GM19193 (cell line): ENCODE results near the gene MPPE1.

Experiments used
- POLR2A ChIP-seq: IDR thresholded peaks from 4 replicates; pipeline ENCODE4 v1.6.1; 2011; ENCODE audit not compliant: insufficient read depth, insufficient read length; ENCODE audit errors: extremely low read depth

Gene MPPE1

DNA sequence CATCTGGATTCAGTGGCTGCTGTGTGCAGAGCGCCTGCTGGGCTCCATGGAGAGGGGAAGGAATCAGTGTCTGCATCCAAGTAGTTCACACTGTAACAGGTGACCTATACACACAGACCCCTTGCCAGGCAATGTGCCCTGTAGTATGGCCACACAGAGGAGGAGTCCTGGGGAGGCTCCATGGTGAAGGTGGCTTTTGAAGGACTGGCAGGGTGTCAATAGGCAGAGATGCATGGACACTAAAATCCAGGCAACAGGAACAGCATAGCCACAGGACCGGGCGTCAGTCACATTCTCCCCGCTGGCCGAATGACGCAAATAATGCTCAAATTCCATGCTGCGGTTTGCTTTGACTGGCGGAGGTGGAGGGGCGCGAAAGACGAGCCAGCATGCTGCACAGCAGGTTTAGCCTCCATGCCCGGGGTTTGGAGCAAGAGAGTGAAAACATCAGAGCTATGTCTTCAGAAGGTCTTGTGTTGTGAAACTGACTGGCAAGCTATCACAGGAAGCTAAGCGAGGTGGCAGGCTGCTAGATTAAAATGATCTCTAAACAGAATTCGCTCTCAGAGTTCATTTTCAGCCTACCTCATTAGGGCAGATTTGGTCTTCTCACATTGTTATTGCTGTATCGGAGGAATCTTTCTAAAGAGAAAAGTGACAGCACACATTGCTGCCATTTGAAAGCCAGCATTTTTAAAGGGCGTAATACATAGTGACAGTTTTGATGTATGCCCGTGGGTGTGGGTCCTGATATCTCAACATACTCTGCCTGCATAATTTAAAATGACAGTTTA lies 58.1 kb downstream of the MPPE1 start:
- TF ChIP-seq POLR2A: no peak

DNA sequence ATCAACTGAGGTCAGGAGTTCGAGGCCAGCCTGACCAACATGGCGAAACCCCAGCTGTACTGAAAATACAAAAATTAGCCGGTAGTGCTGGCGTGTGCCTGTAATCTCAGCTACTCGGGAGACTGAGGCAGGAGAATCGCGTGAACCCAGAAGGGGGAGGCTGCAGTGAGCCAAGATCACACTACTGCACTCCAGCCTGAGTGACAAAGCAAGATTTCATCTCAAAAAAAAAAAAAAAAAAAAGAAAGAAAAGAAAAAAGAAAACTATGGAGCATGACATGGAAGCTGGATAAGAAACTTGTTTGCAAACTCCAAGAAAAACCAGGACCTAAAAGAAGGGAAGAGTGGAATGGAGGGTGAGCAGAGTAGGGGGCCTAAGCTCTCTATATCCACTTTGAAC lies 58.8 kb downstream of the MPPE1 start:
- TF ChIP-seq POLR2A: no peak

DNA sequence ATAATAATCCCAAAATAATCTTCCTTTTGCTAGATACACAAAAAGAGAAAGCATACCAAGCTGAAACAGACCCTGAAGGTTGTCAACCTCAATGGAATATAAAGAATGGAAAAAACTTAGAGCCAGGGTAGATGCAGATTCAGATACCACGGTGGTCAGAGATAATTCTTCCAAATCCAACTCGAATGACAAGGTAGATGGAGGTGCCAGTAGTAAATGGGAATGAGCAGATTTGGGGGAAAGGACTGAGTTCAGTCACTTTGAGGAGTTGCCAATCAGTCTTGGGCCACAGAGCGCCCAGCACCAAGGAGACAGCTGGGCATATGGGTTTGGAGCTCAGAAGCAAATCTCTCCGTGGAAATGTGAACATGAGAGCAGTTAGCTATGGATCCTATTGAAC lies 60.3 kb downstream of the MPPE1 start:
- TF ChIP-seq POLR2A: no peak

DNA sequence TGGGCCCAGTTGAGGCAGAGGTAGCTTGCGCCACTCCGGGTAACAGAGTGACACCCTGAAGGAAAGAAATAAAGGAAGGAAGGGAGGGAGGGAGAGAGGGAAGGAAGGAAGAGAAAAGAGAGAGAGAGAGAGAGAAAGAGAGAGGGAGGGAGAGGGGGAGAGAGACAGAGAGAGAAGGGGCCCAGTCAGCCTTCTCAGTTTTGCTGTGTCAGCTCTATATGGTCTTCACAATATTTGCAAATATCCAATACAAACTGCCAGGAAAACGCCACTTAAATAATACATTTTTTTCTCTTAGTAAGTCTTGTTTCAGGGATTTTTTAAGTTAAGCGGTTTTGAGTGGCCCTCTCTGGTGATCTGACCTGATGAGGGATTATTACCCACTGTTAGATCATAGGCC lies 62.5 kb downstream of the MPPE1 start:
- TF ChIP-seq POLR2A: no peak

DNA sequence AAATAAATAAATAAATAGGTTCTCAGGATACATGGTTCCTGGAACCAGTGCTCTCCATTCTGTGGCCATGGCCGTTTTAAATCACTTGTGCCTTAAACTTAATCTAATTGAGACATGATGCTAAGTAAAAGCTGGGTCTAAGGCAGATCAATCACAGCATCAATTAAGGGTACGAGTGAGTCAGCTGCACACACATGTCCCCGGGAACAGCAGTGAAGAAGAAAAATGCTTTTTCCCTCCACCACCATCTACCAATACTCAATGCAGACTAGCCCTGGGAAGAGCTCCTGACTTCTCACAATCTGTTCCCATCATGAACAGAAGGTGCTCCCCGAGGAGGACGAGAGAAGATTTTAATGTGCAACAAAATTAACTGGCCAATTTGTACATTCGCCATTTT lies 63.7 kb downstream of the MPPE1 start:
- TF ChIP-seq POLR2A: no peak

DNA sequence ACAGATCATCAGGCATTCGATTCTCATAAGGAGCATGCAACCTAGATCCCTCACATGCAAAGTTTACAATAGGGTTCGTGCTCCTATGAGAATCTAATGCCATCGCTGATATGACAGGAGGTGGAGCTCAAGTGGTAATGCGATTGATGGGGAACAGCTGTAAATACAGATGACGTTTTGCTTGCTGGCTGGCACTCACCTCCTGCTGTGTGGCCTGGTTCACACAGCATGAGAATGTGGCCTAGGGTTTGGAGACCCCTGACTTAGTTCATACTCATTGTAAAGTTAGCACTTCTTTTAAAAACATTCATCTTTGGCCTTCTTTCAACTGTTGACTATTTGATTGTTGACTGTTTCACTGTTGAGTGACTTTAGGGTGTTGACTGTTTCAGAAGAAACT lies 65.6 kb downstream of the MPPE1 start:
- TF ChIP-seq POLR2A: no peak

DNA sequence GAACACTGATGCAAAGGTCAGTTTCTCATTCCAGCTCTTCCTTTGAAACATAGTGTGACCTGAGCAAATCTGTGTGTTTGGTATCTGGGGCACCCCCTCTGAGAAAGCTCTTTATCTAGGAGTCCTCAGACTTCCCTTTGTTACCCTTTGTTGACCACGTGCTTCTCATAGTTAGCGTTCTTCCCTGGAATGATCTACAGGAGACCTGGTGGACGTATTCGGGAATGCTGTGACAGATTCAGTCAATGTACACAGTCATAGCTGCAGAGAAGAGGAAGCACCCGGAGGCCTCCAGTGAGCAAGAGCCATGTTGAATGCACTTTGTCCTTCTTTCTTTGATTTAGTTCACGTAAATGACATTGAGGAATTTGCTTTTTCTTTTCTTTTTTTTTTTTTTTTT lies 67.6 kb downstream of the MPPE1 start:
- no peak for TF ChIP-seq POLR2A

DNA sequence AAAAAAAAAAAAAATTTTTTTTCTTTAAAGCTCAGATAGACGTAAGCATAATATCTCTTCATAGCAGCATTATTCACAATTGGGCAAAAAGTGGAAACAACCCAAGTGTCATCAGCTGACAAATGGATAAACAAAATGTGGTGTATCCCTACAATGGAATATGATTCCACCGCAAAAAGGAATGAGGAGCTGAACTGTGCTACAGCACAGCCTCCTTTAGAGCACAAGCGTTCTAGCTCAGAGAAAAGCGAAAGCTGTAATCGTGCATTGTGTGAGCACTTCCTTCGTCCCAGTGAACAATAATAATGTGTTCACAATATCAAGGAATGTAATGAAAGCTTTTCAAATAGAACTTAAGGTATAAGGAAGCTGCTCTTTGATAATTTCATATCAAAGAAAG lies 68.6 kb downstream of the MPPE1 start:
- TF ChIP-seq POLR2A: no peak

DNA sequence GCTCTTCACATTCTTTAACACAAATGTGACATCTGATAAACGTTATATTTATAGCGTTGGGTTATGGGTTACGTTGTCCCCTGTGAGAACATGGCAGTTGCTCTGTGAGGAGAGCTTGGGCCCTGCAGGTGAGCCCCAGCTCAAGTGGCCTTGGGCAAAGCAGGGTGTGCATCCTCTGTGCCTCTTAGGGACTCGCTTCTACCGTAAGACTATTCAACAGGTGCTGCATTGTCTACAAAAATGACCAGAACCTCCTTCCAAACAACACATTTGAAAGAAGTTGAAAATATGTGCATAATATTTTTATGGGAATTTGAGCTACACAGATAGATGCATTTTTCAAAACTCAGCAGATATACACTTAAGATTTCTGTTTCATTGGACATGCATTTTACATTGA lies 73.3 kb downstream of the MPPE1 start:
- TF ChIP-seq POLR2A: no peak
